Measurements from ENCODE around the gene CDH23.

GRCh38 chr10:71547312-71547711 is 150.6 kb downstream of the CDH23 start:
- TF ChIP-seq EP300 (IDR thresholded peaks at IDR 0.05) = no peak
- TF ChIP-seq POLR2AphosphoS5 (IDR thresholded peaks at IDR 0.05) = no peak

Data from suprapubic skin (tissue), 4 donors.